H1 (cell line): ENCODE results near the gene ANKRD40.

Source experiments
- BRCA1 ChIP-seq: IDR thresholded peaks from 2 replicates; pipeline ENCODE4 v1.6.1; 2012; ENCODE audit warnings: low read depth, low read length, improper control_type of control experiment
- TF ChIP-seq, protein P1 (sequence below), 3 experiments: IDR thresholded peaks; 1 replicate in 2 of 3; 2 replicates in 1 of 3; pipeline versions ENCODE4 v1.5.1 to v1.6.1; 2011; ENCODE audit warnings: low read length in 3 of 3, mild to moderate bottlenecking in 3 of 3, inconsistent platforms in 2 of 3, low read depth in 1 of 3, moderate library complexity in 1 of 3; ENCODE audit not compliant: insufficient read depth in 1 of 3; ENCODE audit errors: control extremely low read depth in 1 of 3

DNA sequence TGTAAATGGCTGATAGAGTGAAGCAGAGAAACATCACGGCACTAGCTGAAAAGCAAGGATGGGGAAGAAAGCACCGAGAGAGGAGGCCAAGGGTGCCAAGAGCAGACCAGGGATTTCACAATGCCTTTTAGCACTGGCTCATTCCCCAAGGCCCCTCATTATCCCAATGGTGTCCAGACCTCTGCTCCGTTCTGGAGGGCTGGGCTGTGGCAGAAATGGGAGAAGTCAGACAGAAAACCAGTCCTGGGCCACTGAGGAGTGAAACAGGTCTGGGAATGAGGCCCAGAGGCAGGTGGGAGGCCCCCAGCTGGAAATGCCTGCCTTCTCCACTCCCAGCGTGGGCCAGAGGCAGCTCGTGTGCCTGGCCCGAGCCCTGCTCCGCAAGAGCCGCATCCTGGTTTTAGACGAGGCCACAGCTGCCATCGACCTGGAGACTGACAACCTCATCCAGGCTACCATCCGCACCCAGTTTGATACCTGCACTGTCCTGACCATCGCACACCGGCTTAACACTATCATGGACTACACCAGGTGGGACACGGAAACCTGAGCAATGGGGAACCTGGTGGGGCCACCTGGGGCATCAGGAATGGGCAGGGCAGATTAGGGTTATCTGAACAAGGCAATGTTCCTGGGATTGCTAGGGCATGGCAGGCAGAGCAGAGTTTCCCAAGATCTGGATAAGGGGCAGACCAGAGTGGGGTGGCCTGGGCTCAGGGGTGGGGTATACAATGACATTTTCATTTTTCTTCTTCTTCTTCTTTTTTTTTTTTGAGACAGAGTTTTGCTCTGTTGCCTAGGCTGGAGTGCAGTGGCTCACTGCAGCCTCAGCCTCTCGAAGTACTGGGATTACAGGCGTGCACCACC, 20.3 kb downstream of the ANKRD40 start:
- TF ChIP-seq, protein P1, sequence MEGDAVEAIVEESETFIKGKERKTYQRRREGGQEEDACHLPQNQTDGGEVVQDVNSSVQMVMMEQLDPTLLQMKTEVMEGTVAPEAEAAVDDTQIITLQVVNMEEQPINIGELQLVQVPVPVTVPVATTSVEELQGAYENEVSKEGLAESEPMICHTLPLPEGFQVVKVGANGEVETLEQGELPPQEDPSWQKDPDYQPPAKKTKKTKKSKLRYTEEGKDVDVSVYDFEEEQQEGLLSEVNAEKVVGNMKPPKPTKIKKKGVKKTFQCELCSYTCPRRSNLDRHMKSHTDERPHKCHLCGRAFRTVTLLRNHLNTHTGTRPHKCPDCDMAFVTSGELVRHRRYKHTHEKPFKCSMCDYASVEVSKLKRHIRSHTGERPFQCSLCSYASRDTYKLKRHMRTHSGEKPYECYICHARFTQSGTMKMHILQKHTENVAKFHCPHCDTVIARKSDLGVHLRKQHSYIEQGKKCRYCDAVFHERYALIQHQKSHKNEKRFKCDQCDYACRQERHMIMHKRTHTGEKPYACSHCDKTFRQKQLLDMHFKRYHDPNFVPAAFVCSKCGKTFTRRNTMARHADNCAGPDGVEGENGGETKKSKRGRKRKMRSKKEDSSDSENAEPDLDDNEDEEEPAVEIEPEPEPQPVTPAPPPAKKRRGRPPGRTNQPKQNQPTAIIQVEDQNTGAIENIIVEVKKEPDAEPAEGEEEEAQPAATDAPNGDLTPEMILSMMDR (IDR thresholded peaks at IDR 0.05; ENCODE audit: control extremely low read depth in 1 of 3, insufficient read depth in 1 of 3, low read depth in 1 of 3, low read length in 3 of 3) = no peak
- no peak for TF ChIP-seq BRCA1
